HCT116 (cell line): ENCODE data around the gene THSD7A.

Source experiments
- CEBPB ChIP-seq: IDR thresholded peaks from 2 replicates; pipeline ENCODE4 v1.6.1; 2012; ENCODE audit warnings: low read depth
- EGR1 ChIP-seq: IDR thresholded peaks from 2 replicates; pipeline ENCODE4 v1.6.1; 2012; ENCODE audit warnings: low read depth
- ELF1 ChIP-seq: IDR thresholded peaks from 2 replicates; pipeline ENCODE4 v1.6.1; 2012; ENCODE audit warnings: low read depth, borderline replicate concordance
- EZH2phosphoT487 ChIP-seq: fragments of 200-600 bp; IDR thresholded peaks from 2 replicates; pipeline ENCODE4 v1.6.1; 2018; ENCODE audit warnings: antibody characterized with exemption, borderline replicate concordance
- POLR2A ChIP-seq: IDR thresholded peaks from 2 replicates; pipeline ENCODE4 v1.7.0; 2011; ENCODE audit warnings: borderline replicate concordance; ENCODE audit not compliant: insufficient read depth, insufficient read length; ENCODE audit errors: extremely low read depth
- POLR2AphosphoS5 ChIP-seq: IDR thresholded peaks from 2 replicates; pipeline ENCODE4 v1.6.1; 2011; ENCODE audit warnings: mild to moderate bottlenecking, low read depth, low read length, moderate library complexity
- SIN3A ChIP-seq: IDR thresholded peaks from 2 replicates; pipeline ENCODE4 v1.6.1; 2012; ENCODE audit warnings: low read depth
- TCF7L2 ChIP-seq: IDR thresholded peaks from 2 replicates; pipeline ENCODE4 v1.7.0; 2011; ENCODE audit warnings: borderline replicate concordance, inconsistent platforms; ENCODE audit not compliant: insufficient read depth, insufficient read length; ENCODE audit errors: extremely low read depth
- ZNF274 ChIP-seq: fragments of 200-500 bp; sonication (Bioruptor generic); IDR thresholded peaks from 2 replicates; pipeline ENCODE4 v1.6.1; 2014; ENCODE audit warnings: mild to moderate bottlenecking, low read depth, low read length, inconsistent platforms
- TF ChIP-seq, protein P1 (sequence below), 3 experiments: fragments of 200-600 bp in 1 of 3; sonication (generic) in 1 of 3; IDR thresholded peaks in 2 of 3; conservative IDR thresholded peaks in 1 of 3; 2 replicates each; pipeline ENCODE4 v1.5.1; 2012 to 2017; ENCODE audit warnings: low read depth in 2 of 3, low read length in 2 of 3, antibody characterized with exemption in 1 of 3, borderline replicate concordance in 1 of 3, control low read depth in 1 of 3, mild to moderate bottlenecking in 1 of 3, mixed read lengths in 1 of 3, mixed run types in 1 of 3, moderate library complexity in 1 of 3; ENCODE audit not compliant: insufficient read depth in 1 of 3
- TF ChIP-seq, protein P2 (sequence below): IDR thresholded peaks from 2 replicates; pipeline ENCODE4 v1.6.1; 2012
- TF ChIP-seq, protein P3 (sequence below): IDR thresholded peaks from 2 replicates; pipeline ENCODE4 v1.6.1; 2012

DNA sequence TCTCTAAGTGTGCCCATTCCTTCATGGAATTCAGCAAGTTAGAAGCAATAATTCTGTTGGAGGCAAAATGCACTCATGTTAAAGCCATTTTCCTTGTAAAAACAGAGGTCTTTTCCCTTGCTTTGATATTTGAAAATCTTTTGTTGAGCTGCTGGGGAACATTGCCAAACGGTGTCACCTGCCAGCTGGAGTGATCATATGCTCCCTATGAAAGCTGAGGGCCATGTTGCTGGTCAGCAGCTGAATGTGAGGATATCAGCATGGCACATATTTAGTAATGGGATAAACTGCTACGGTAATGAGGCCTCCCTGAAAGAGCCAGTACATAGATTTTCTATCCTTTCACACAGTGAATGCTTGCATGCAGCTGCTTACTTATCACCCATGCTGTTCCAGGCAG is 224.3 kb downstream of the THSD7A start:
- no peak for TF ChIP-seq ZNF274
- TF ChIP-seq, protein P1, sequence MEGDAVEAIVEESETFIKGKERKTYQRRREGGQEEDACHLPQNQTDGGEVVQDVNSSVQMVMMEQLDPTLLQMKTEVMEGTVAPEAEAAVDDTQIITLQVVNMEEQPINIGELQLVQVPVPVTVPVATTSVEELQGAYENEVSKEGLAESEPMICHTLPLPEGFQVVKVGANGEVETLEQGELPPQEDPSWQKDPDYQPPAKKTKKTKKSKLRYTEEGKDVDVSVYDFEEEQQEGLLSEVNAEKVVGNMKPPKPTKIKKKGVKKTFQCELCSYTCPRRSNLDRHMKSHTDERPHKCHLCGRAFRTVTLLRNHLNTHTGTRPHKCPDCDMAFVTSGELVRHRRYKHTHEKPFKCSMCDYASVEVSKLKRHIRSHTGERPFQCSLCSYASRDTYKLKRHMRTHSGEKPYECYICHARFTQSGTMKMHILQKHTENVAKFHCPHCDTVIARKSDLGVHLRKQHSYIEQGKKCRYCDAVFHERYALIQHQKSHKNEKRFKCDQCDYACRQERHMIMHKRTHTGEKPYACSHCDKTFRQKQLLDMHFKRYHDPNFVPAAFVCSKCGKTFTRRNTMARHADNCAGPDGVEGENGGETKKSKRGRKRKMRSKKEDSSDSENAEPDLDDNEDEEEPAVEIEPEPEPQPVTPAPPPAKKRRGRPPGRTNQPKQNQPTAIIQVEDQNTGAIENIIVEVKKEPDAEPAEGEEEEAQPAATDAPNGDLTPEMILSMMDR (IDR thresholded peaks at IDR 0.05 in 2 of 3, conservative IDR thresholded peaks at IDR 0.05 in 1 of 3; ENCODE audit: borderline replicate concordance in 1 of 3, insufficient read depth in 1 of 3, low read depth in 2 of 3, low read length in 2 of 3): no peak
- no peak for TF ChIP-seq POLR2AphosphoS5
- no peak for TF ChIP-seq POLR2A
- TF ChIP-seq EZH2phosphoT487: no peak
- no peak for TF ChIP-seq SIN3A
- no peak for TF ChIP-seq CEBPB
- TF ChIP-seq, protein P2, sequence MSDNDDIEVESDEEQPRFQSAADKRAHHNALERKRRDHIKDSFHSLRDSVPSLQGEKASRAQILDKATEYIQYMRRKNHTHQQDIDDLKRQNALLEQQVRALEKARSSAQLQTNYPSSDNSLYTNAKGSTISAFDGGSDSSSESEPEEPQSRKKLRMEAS: no peak
- no peak for TF ChIP-seq EGR1
- no peak for TF ChIP-seq TCF7L2
- no peak for TF ChIP-seq ELF1
- TF ChIP-seq, protein P3, sequence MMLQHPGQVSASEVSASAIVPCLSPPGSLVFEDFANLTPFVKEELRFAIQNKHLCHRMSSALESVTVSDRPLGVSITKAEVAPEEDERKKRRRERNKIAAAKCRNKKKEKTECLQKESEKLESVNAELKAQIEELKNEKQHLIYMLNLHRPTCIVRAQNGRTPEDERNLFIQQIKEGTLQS: no peak
